Progenitor cell of endocrine pancreas (in vitro differentiated cells): ENCODE results near the gene PRRC2A. TPM values are rescaled to one million over a fixed set of nuclear protein-coding genes. Genes with fewer than 3 reads are reported as not detected.

Source experiments
- DNase-seq: peaks from one replicate; pipeline ENCODE4 v3.0.0; 2021; ENCODE audit warnings: low spot score; ENCODE audit not compliant: unreplicated experiment
- H3K27ac Mint-ChIP-seq: 2 replicates; pipeline ENCODE4 v1.8.0; 2021; ENCODE audit warnings: mild to moderate bottlenecking, moderate library complexity, mixed read lengths
- H3K27me3 Mint-ChIP-seq: 2 replicates; pipeline ENCODE4 v1.8.0; 2021; ENCODE audit warnings: mixed read lengths
- H3K36me3 Mint-ChIP-seq: 2 replicates; pipeline ENCODE4 v1.8.0; 2022; ENCODE audit warnings: mixed read lengths; ENCODE audit not compliant: insufficient read depth
- H3K4me1 Mint-ChIP-seq: 2 replicates; pipeline ENCODE4 v1.8.0; 2021; ENCODE audit warnings: low read depth, mixed read lengths
- H3K4me3 Mint-ChIP-seq: 2 replicates; pipeline ENCODE4 v1.8.0; 2021; ENCODE audit warnings: low read depth, mild to moderate bottlenecking, moderate library complexity, mixed read lengths
- H3K9me3 Mint-ChIP-seq: 2 replicates; pipeline ENCODE4 v1.8.0; 2021; ENCODE audit warnings: low read depth, mixed read lengths
- CTCF ChIP-seq: fragments of 200-600 bp; sonication (generic); IDR thresholded peaks from one replicate; pipeline ENCODE4 v1.5.0; 2021; ENCODE audit warnings: antibody characterized with exemption, mild to moderate bottlenecking; ENCODE audit not compliant: unreplicated experiment
- total RNA-seq: library from RNA; stranded (reverse); gene quantifications from 2 replicates; pipeline ENCODE4 v1.2.1, GENCODE V29; 2021

Gene PRRC2A
- total RNA-seq, 1 donor from 2014 or later: 272 TPM

- H3K27ac Mint-ChIP-seq: no peak overlapping the region
- no peak for TF ChIP-seq CTCF
- no peaks in the 10 kb centered on the region for H3K27me3 Mint-ChIP-seq
- DNase-seq: no peak
- H3K9me3 Mint-ChIP-seq: no peaks in the 10 kb centered on the region
- peaks cover 11% of the 10 kb centered on the region for H3K4me1 Mint-ChIP-seq
- no peak overlapping the region for H3K4me3 Mint-ChIP-seq
- no peaks in the 10 kb centered on the region for H3K36me3 Mint-ChIP-seq
These were observed 4.8 kb upstream of the PRRC2A start for GRCh38 chr6:31615748-31616147.

- H3K9me3 Mint-ChIP-seq: no peaks in the 10 kb centered on the region
- H3K27me3 Mint-ChIP-seq: no peaks in the 10 kb centered on the region
- no peak overlapping the region for H3K27ac Mint-ChIP-seq
- H3K4me3 Mint-ChIP-seq: no peak overlapping the region
- peaks cover under 1% of the 10 kb centered on the region for H3K36me3 Mint-ChIP-seq
- no peak for TF ChIP-seq CTCF
- no peak for DNase-seq
- H3K4me1 Mint-ChIP-seq: peaks cover 16% of the 10 kb centered on the region
These were observed 3.5 kb upstream of the PRRC2A start for GRCh38 chr6:31617010-31617409.

- TF ChIP-seq CTCF: no peak
- Mint-ChIP-seq H3K36me3 (peaks cover 13% of the 10 kb centered on the region), H3K27me3 (no peaks in the 10 kb centered on the region), H3K4me3 (peak overlapping the region; percentile 89), H3K9me3 (no peaks in the 10 kb centered on the region), H3K27ac (peak overlapping the region; percentile 98), H3K4me1 (peaks cover 15% of the 10 kb centered on the region)
- peak; percentile 83 for DNase-seq
These were observed 520 bp upstream of the PRRC2A start for GRCh38 chr6:31619805-31620585.

- TF ChIP-seq CTCF: no peak
- Mint-ChIP-seq H3K36me3 (peaks cover 23% of the 10 kb centered on the region), H3K4me3 (peak overlapping the region; percentile 89), H3K4me1 (peaks cover 14% of the 10 kb centered on the region), H3K9me3 (no peaks in the 10 kb centered on the region), H3K27me3 (no peaks in the 10 kb centered on the region), H3K27ac (peak overlapping the region; percentile 96)
- DNase-seq: no peak
These were observed 915 bp downstream of the PRRC2A start for GRCh38 chr6:31621320-31621939.

- Mint-ChIP-seq H3K27ac (peak overlapping the region; percentile 96), H3K9me3 (no peaks in the 10 kb centered on the region), H3K4me3 (peak overlapping the region; percentile 89), H3K4me1 (peaks cover 14% of the 10 kb centered on the region), H3K36me3 (peaks cover 26% of the 10 kb centered on the region), H3K27me3 (no peaks in the 10 kb centered on the region)
- DNase-seq: no peak
- TF ChIP-seq CTCF: no peak
These were observed 1.5 kb downstream of the PRRC2A start for GRCh38 chr6:31621991-31622390.
